ENCODE measurements around the gene DEGS2. TPM values are rescaled to one million over a fixed set of nuclear protein-coding genes. Genes with fewer than 3 reads are reported as not detected.

DEGS2 gene
- total and polyA plus RNA-seq, 2 of the 13 experiments (the other 11 are each of a cell fraction or from before 2014, with no cell fraction given) = 0.09 TPM

GRCh38 chr14:100159865-100160533, 554 bp upstream of the DEGS2 start:
- no peaks in the 10 kb centered on the region for H3K36me3 ChIP-seq (replicated peaks in 1 of 2; ENCODE audit: control insufficient read depth in 1 of 2, insufficient read depth in 2 of 2, low read length in 2 of 2)
- no peaks in the 10 kb centered on the region for H3K79me2 ChIP-seq (ENCODE audit: insufficient read depth, low read length)
- no peaks in the 10 kb centered on the region for H4K20me1 ChIP-seq (ENCODE audit: insufficient read depth, low read length)
- H3K9ac ChIP-seq (ENCODE audit: insufficient read depth, low read depth, low read length) = no peak overlapping the region
- FAIRE-seq = no peak
- H3K27me3 ChIP-seq (ENCODE audit: control insufficient read depth in 1 of 2, insufficient read depth in 2 of 2, low read length in 2 of 2) = peaks cover 8 to 40% of the 10 kb centered on the region in 2 experiments; a peak in 4 of 5 replicates
- H3K9me3 ChIP-seq (ENCODE audit: low read length) = peaks cover 2% of the 10 kb centered on the region
- WGBS (ENCODE audit: low lambda C conversion rate) = 71% methylated on average over 9 of the region's 39 CpGs
- BruUV-seq (replicated peaks) = no TSS peak
- no peak overlapping the region for H3K27ac ChIP-seq (ENCODE audit: extremely low read length, insufficient read depth, low read length)
- H3K4me1 ChIP-seq (ENCODE audit: insufficient read depth, low read length) = peaks cover 30% of the 10 kb centered on the region
- H2AFZ ChIP-seq (ENCODE audit: low read length) = no peak overlapping the region
- POLR2A ChIA-PET = no interaction called here
- in situ Hi-C loops (cut with HindIII; ENCODE audit: extremely low pct_ligation_motif_present, low pct_unique_long_range_greater_than_20kb) = no loop called here
- CTCF ChIA-PET (ENCODE audit: low intra/inter-chr PET ratio, low total read pairs) = no interaction called here
- H3K4me2 ChIP-seq (ENCODE audit: low read depth, low read length) = peak overlapping the region; percentile 65
- no peak for DNase-seq (ENCODE audit: low spot score)
- ATAC-seq = no peak
- H3K4me3 ChIP-seq (replicated peaks in 1 of 3; ENCODE audit: insufficient read depth in 1 of 3, low read depth in 2 of 3, low read length in 3 of 3) = peak overlapping the region in 2 of 3 experiments; percentile 31 to 60; a peak in 3 of 6 replicates
- intact Hi-C loops (cut with micrococcal nuclease; ENCODE audit: unreplicated experiment) = no loop called here
- TF ChIP-seq ZNF333 (CRISPR knock-in tag; IDR thresholded peaks at IDR 0.05; ENCODE audit: borderline replicate concordance) = no peak
- no peak for TF ChIP-seq AGO2 (optimal IDR thresholded peaks at IDR 0.05; ENCODE audit: low read depth, low read length)
- TF ChIP-seq SIN3B (IDR thresholded peaks at IDR 0.05; ENCODE audit: low read length) = no peak
- TF ChIP-seq NFKB2 (CRISPR knock-in tag; IDR thresholded peaks at IDR 0.05; ENCODE audit: borderline replicate concordance) = no peak
- no peak for TF ChIP-seq SCMH1 (CRISPR knock-in tag; IDR thresholded peaks at IDR 0.05; ENCODE audit: borderline replicate concordance)
- no peak for TF ChIP-seq ATRX (CRISPR knock-in tag; IDR thresholded peaks at IDR 0.05; ENCODE audit: borderline replicate concordance)
- TF ChIP-seq ZNF777 (CRISPR knock-in tag; IDR thresholded peaks at IDR 0.05) = peak; percentile 59; the same call in 1 of the 2 replicates
- no peak for TF ChIP-seq ZNF607 (CRISPR knock-in tag; IDR thresholded peaks at IDR 0.05; ENCODE audit: borderline replicate concordance)
- no peak for TF ChIP-seq TSC22D2 (CRISPR knock-in tag; IDR thresholded peaks at IDR 0.05; ENCODE audit: borderline replicate concordance)
- TF ChIP-seq TMF1 (CRISPR knock-in tag; IDR thresholded peaks at IDR 0.05; ENCODE audit: low read depth) = no peak
- 0 out of 2 replicates have a peak, but pooled peaks have one; percentile 20 for TF ChIP-seq ZMYM3 (CRISPR knock-in tag; IDR thresholded peaks at IDR 0.05)
- TF ChIP-seq MTF2 (CRISPR knock-in tag; IDR thresholded peaks at IDR 0.05; ENCODE audit: borderline replicate concordance) = 0 out of 2 replicates have a peak, but pooled peaks have one; percentile 12
- TF ChIP-seq ZBTB40 (IDR thresholded peaks at IDR 0.05) = no peak
- no peak for TF ChIP-seq ZBTB40 (CRISPR knock-in tag; IDR thresholded peaks at IDR 0.05)
- no peak for TF ChIP-seq ZNF619 (CRISPR knock-in tag; IDR thresholded peaks at IDR 0.05)
- no peak for TF ChIP-seq ATF1 (CRISPR knock-in tag; IDR thresholded peaks at IDR 0.05)

Measured in HepG2 (cell line).